K562 (cell line): ENCODE results near the gene C1orf105.

ENCODE experiments used
- CREB1 ChIP-seq, 2 experiments: sonication (generic) in 1 of 2; formaldehyde crosslinking in 1 of 2; IDR thresholded peaks; 2 replicates each; pipeline versions ENCODE4 v1.6.1 to v1.8.0; 2012 to 2022; ENCODE audit warnings: inconsistent platforms in 1 of 2, mild to moderate bottlenecking in 1 of 2, missing genetic modification reagents in 1 of 2, moderate library complexity in 1 of 2
- ELK1 ChIP-seq: sonication (generic); formaldehyde crosslinking; IDR thresholded peaks from 2 replicates; pipeline ENCODE4 v1.8.1; 2022; ENCODE audit warnings: missing genetic modification reagents
- SRF ChIP-seq, 2 experiments: fragments of 250-450, 450-650 bp in 1 of 2; sonication (Bioruptor Pico) in 1 of 2; sonication (generic) in 1 of 2; formaldehyde crosslinking; IDR thresholded peaks; 2 replicates each; pipeline versions ENCODE4 v1.5.0 to v1.5.1; 2020 to 2022; ENCODE audit warnings: mild to moderate bottlenecking in 1 of 2, missing genetic modification reagents in 1 of 2
- TAF1 ChIP-seq: IDR thresholded peaks from 2 replicates; pipeline ENCODE4 v1.6.1; 2011; ENCODE audit warnings: mild to moderate bottlenecking, low read length, moderate library complexity; ENCODE audit not compliant: insufficient read depth, control insufficient read depth, severe bottlenecking; ENCODE audit errors: extremely low read depth

- TF ChIP-seq SRF (CRISPR knock-in tag; IDR thresholded peaks at IDR 0.05) = no peak
- TF ChIP-seq TAF1 = no peak
- TF ChIP-seq CREB1 (IDR thresholded peaks at IDR 0.05) = no peak
- TF ChIP-seq CREB1 (CRISPR knock-in tag; IDR thresholded peaks at IDR 0.05) = no peak
- no peak for TF ChIP-seq ELK1 (CRISPR knock-in tag)
These were observed 47.0 kb downstream of the C1orf105 start for GRCh38 chr1:172467446-172467845.
